HG03108 (cell line): ENCODE results near the gene GNG13.
"Not testable (repeated sequence)": the region's sequence is repeated elsewhere in the genome, so short reads cannot be mapped to it uniquely, and the experiment has no call there.

ENCODE experiments used
- ATAC-seq: cut with Tn5 transposase; IDR thresholded peaks from one replicate; pipeline ENCODE4 v1.9.1; 2021; ENCODE audit warnings: moderate library complexity; ENCODE audit not compliant: unreplicated experiment

The GNG13 gene, protein sequence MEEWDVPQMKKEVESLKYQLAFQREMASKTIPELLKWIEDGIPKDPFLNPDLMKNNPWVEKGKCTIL

DNA sequence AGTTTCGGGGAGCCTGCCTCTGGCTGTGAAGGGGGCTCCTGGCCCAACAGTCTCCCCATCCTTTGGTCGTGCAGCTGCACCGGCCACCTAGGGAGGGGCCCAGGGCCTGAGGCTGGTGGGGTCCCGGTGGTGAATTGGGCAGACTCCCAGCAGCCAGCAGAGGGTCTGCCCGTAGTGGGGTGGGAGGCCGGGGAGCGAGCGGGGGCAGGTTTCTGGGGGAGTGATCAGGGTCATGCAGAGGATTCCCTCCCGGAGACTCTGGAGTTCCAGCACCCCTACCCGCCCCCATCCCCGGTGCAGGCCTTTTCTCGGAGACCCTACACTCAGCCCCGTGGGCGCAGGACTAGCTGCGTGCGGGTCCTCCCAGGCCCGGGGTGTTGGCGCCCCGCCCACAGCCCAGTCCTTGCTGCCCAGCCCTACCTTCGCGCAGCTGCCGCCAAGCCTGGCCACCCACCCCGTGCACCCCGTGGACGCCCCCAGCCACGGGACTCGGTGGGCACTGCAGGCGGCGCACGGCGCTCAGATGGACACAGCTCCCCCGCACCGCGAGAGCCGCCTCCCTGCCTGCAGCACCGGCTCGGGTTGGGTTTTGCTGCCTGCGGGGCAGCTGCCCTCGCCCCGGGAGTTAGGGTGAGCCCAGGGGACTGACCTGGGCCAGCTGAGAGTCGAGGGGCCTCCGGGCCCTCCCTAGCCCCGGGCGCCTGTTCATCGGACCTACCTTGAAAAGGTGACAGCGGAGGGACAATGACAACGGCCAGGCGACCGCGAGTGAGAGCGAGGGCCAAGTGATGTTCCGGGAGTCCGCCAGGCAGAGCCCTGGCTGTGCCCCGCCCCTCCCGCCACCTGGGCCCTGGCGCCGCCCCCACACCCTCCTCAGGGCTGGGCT, at the start of gene GNG13:
TSS of gene GNG13 (minus strand) at position 787 of the 886 bp plus-strand sequence. CDS start 1,657 bp downstream, outside the sequence.
- no peak for ATAC-seq

DNA sequence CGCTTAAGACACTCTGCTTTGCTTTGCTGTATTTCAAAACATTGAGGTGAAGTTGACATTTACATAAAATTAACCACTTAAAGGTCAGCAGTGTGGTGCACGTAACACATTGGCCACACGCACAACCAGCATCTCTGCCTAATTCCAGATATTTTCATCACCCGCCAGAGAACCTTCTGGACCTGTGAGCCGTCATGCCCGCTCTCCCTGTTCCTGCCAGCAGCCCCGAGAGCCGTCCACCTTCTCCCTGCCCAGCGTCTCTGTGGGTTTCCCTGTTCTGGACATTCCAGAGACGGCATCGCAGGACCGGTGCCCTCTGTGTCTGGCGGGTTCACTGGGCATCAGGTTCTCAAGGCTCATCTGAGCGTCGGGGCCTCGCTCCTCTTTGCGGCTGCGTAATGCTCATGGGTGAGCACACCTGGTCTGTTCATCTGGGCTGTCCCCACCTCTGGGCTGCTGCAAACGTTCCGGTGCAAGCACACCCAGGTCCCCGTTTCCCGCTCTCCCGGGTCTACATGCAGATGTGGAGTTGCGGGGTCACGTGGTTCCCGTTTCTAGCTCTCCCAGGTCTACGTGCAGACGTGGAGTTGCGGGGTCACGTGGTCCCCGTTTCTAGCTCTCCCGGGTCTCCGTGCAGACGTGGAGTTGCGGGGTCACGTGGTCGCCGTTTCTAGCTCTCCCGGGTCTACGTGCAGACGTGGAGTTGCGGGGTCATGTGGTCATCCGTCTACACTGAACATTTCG, 48.1 kb upstream of the GNG13 start:
- ATAC-seq = no peak

DNA sequence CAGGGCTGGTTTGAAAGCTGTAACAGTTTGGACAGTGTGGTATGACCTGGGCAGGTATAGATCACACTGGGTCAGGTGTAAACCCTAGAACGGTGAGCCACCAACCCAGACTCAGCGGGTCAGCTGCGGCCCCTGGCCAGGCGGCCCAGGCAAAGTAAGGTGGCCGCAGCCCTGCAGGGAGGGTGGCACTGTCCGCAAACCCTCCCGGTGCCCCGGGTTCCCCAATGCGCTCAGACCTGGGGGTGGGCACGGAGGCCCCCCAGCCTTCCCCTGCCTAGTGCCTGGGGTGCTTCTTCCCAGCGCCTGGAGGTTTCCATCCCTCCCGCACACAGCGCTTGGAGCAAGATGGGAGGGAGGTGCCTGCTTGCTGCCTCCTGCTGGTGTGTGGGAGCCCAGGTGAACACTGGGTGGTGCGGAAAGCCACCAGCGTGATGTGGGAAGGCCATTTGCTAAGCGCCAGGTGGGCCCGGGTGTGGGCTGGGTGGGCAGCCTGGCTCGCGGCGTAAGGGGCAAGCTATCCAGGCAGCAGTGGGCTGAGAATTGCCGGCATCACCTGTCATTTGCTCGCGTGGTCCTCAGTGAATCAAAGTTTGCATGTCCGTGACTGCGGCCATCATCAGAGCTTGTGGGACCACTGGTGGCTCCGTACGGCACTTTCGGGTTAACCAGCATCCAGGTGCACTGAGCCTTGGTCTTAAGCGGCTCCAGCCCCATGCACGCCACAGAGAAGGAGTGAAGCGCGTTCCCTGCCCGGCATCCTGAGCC, 47.3 kb upstream of the GNG13 start:
- ATAC-seq = no peak

DNA sequence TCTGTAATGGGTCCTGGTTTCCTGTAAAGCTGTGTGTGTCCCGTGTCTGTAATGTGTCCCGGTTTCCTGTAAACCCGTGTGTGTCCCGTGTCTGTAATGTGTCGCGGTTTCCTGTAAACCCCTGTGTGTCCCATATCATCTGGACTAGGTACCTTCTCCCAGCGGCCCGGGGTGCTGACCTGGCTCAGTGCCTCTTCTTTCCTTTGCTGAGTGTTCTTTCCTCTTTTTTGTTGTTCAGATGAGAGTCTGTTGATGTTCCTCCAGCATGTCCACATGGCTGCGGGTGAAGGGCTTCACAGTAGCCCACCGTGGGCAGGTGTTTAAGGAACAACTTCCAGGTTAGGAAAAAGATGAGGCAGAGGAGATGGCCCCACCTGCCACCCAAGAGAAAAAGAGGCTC, 46.6 kb upstream of the GNG13 start:
- ATAC-seq = no peak

DNA sequence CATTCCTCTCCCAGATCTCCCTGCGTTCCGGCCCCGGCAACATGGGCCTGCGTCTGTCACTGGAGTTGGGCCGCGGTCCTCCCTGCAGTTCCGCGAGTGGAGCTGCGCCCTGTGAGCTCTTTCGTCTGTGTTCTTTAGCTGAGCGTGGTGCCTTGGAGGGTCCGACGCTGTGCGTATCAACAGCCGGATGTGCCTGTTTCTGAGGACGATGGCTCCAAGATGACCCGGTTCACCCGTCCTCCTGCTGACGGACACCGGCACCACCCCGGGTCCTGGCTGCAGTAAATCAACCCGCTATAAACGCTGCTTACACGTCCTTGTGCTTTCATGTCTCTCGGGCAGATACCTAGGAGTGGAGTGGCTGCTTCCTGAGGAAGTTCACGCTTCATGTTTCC, 44.8 kb upstream of the GNG13 start:
- no peak for ATAC-seq

DNA sequence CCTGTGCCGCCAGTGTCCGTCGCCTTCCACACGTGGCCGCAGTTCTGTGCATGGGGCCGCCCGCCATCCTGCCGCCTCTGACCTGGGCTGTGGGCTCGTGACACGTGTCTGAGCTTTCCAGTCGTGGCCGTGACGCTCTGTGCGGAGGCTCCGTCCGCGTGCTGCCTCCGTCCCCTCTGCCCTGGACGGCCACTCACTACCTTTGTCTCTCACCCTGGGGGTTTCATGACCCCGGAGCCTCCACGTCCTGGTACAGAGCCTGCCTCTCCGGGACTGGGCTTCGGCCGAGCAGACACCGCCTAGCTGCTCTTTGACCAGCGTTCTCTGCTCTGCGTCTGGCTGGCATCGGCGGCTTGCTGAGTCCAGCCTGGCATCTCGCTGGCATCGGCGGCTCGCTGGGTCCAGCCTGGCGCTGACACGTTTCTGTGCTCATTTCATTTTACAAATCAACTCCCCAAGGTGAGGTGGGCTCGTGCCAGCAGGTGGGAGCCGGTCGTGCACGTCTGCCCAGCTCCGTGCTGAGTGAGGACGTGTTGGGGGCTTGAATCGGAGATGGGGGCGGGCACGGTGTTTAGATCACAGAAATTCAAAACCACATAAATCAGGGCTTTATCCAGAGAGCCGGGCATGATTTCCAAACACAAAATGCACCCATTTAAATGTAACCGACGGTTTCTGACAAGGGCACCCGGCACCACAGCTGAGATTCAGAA, 44.3 kb upstream of the GNG13 start:
- ATAC-seq = no peak

DNA sequence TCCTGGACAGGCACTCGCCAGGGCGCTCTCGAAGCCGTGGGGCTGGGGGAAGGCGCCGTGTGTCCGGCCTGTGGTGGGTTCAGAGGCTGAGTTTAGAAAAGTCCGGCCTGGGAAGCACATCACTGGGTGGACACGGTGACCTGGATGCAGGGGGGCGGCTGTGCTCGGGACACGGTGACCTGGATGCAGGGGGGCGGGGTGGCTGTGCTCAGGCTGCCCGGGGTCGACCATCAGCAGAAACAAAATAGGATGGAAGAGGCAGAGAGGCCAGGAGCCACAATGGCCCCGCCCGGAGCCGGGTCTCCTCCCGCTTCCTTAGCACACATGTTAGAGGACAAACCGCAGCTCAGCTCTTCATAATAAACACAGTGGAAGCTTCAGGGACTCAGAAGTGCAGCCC, 43.2 kb upstream of the GNG13 start:
- no peak for ATAC-seq

DNA sequence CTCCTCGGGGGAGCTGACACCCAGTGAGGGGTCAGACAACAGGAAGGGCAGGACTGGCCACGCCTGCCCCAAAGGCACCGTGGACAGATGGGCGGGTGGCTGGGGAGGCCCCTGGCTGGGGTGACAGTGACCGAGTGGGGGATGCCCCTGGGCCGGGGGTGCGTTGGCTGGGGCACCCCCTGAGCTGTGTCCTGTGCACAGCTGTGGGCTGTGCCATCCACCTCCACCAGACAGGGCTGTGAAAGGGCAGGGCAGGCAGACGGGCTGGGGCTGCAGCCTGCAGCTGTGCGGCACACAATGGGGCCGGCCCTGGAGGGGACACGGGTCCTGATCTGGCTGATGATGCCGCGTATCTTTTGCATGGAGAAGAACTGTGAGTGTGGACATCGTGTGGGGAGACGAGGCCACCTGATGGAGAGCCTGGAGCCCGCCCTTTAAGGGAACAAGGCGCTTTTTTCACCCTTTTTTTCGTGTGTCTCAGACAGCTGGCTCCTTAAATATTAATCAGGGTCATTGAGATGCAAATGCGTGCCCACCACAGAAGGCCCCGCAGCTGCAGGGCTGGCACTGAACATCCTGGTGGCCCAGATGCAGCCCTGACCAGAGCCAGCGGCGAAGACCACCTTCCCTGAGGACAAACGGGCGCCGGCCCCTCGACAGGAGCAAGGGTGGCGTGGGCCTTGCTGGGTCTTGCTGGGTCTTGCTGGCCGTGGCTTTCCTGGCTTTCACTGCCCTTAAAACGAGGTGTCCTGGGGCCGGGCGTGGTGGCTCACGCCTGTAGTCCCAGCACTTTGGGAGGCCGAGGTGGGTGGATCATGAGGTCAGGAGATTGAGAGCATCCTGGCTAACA, 42.4 kb upstream of the GNG13 start:
- ATAC-seq = no peak

DNA sequence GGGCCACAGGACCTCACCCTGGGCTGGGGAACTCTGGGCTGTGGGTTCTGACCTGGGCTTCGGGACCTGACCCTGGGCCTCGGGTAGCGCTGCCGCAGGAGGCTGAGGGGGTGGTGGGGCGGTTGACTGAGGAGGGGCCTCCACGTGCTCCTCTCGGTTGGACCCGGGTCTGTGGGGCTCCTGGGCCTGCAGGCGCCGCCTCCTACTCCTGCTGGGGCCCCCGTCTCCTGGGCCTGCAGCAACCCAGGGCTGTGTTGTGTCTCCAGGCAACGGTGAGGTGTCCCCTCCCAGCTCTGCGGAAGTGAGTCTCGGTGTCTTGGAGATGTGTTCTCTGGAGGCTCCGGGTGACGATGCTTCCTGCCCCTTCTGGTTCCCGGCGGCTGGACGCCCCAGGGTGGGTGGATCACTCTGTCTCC, 41.5 kb upstream of the GNG13 start:
- no peak for ATAC-seq

DNA sequence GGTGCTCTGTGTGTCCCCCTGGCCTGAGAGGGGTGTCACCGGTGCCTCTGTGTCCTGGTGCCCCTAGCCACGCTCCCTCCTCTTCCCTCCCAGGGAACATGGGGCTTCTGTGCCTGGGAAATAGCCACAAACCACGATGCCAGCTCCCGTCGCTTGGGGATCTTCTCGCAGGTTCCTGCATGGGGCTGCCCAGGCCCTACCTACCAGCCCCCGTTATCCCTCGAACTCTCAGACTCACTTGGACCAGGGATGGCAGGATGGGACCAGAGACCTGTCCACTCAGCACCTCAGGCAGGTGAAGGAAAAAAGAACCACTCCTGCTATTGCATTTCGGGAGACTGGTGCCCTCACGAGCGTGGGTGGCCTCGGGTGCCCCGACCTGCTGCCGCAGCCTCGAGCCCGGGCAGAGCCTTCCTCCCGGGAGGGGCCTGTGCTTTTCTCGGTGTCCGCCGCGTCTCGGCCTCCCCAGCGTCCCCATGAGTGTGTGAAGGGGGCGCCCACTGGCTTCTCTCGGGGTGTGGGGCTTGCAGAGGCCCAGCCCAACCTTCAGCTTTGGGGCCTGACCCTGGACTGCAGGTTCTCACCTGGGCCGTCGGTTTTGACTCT, 41.0 kb upstream of the GNG13 start:
- no peak for ATAC-seq

DNA sequence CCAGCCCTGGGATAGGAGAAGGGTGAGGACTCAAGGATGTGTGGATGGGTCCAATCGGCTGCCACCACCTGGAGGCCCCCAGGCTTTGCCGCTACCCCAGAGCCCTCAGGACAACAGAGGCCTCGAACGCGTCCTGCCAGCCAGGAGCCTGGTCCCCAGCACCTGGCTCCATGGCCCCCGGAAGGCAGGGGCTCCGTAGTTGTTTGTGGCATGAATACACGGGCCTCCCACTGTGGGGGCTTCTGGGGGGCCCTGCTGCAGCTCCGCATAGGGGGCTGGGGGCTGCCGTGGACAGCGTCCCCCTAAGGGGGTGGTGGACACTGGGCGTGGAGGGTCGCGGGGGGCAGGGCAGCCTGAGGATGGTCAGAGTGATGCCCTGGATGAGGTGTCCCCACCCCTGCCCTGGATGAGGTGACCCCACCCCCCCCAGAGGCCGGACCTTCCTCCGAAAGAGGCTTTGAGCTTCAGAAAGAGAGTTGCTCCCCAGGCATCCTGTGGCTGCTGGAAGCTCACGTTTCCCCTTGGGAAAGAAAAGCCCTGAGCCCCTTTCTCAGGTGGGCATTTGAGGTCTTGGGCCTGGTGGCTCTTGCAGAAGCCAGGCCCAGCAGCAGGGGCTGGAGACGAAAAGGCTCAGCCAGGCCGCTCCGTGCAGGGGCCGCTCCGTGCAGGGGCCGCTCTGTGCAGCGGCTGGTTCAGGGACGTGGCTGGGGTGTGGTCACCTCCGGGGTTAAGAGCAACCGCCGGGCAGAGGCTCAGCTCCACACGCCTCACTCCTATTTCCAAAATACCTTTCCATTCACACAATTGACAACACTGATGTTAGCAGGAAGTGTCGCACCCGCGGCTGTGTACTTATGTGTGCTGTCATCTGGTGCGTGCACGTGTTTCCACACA, 40.3 kb upstream of the GNG13 start:
- no peak for ATAC-seq

DNA sequence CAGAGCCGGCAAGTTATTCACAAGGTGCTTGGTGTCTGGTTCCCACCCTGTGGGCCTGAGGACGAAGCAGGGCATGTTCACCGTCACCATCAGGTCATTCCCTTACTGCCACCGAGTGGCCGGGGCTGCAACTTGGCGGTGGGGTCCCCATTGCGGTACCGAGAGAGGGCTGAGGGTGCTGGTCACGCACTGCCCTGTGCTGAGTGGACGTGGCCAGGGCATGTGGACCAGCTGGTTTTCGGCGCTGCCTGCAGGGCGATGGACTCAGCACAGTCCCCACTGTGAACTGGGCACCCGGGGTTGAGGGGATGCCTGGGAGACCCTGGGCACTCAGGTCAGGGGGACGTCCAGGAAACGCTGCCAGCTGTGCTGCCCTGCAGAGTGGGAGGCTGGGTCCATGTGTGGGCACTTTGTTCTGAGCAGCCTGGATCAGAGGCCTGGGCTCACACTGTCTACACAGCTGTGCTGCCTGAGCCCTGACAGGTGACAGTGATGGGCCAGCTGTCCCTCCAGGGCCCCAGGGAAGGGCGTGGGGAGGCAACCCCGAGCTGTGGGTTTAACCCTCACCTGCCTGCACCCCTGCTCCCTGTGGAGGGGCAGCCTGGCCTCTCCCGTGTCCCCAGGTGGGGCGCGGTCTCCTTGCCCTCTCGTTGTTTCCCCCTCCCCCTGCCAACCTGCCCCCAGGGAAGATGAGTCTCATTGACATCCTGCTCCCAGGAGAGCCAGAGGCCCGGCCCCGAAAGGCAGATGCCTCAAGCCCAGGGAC, 39.3 kb upstream of the GNG13 start:
- ATAC-seq = no peak

DNA sequence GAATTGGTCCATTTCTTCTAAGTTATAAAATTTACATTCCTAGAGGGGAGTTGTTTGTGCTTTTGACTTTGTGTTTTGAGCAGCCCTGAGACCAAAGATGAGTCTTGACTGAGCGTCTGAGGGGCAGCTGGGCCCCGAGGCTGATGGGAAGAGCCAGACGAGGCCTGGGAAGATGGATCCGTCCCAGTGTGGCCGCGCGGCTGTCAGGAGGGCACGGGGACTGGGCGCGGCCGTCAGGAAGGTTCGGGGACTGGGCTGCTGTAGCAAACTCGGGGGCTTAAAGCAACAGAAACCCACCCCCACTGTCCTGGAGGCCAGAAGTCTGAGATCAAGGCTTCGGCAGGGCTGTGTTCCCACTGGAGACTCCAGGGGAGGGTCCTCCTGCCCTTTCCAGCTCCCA, 38.2 kb upstream of the GNG13 start:
- no peak for ATAC-seq

DNA sequence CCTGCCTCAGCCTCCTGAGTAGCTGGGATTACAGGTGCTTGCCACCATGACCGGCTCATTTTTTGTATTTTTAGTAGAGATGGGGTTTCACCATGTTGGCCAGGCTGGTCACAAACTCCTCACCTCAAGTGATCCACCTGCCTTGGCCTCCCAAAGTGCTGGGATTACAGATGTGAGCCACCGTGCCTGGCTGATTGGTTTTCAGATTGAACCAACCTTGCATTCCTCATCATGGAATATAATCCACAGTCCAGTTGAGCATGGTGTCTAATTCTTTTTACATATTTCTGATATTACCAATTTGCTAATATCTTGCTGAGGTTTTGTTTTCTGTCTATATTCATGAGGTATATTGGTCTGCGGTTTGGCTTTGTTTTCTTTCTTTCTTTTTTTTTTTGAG, 36.3 kb upstream of the GNG13 start:
- ATAC-seq = not testable (repeated sequence)

DNA sequence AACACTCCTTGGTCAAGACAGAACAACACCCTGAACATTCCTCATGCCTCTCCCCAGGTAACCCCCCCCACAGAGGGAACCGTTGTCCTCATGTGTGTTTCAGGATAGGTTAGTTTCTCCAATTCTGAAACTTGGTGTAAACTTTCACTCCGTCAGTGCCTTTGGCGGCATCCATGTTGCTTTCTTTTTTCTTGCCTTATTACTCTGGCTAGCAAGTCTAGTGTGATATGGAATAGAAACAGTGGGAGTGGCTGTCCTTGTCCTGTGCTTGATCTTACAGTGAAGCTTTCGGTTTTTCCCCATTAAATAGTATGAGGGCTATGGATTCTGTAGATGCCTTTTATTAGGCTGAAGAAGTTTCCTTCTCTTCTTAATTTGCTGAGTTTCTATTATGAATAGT, 35.7 kb upstream of the GNG13 start:
- no peak for ATAC-seq

DNA sequence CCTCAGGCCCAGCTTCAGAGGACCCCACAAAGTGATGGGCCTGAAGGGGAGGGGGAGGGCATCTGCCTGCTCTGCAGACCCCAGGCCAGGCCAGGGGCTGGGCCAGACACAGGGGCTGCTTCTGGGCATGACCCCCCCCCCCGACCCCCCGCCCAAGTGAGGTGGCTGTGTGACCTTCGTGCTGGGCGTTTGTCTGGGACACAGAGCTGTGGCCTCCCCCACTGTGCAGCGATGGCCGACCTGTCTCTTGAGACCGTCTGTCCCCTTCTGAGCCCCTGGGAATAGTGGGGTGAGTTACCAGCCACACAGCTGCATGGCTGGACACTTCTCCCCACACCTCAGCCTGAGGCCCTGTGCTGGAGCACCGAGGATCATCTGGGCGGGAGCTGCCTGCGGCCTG, 34.8 kb upstream of the GNG13 start:
- no peak for ATAC-seq

DNA sequence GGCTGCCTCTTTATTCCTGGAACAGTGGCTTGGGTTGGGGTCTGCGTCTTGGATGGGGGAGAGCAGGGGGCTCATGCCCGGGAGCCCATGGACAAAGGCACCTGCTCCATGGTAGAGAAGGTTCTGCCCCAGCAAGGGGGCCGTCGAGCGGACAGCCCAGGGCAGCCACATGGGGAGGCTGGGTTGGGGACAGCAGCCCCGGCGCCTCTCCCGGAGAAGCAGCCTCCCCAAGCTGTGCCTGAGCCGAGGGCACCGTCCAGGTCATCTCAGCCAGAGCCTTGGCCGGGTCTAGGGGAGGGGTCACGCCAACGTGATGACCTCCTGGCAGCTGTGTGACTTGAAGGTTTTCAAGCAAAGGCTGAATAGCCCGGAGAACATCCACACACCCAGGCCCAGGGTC, 32.9 kb upstream of the GNG13 start:
- ATAC-seq = no peak
